ENCODE results near the gene ATPAF1.

GRCh38 chr1:46687093-46687659 is 19.0 kb upstream of the ATPAF1 start:
- TF ChIP-seq POLR2A (IDR thresholded peaks at IDR 0.05; ENCODE audit: low read depth, low read length) (no peak), TAF1 (IDR thresholded peaks at IDR 0.05; ENCODE audit: low read depth, low read length) (no peak)

All from GM12891 (cell line).